GM12892 (cell line): ENCODE measurements around the gene HELT.

Experiments
- POLR2A ChIP-seq: IDR thresholded peaks from 2 replicates; pipeline ENCODE4 v1.6.1; 2011; ENCODE audit warnings: low read depth, low read length, control low read depth
- POLR2AphosphoS5 ChIP-seq: IDR thresholded peaks from 2 replicates; pipeline ENCODE4 v1.6.1; 2011; ENCODE audit warnings: low read depth, low read length, control low read depth

- TF ChIP-seq POLR2AphosphoS5: no peak
- no peak for TF ChIP-seq POLR2A
These were observed 24.2 kb upstream of the HELT start for GRCh38 chr4:184994010-184994622.
